HCT116 (cell line): ENCODE measurements around the gene ENKD1. TPM values are rescaled to one million over a fixed set of nuclear protein-coding genes. Genes with fewer than 3 reads are reported as not detected.

Experiments used
- ATAC-seq: fragments of 200-7000 bp; cut with Tn5 transposase; 2 replicates; pipeline ENCODE4 v1.9.1; 2020; ENCODE audit warnings: mild to moderate bottlenecking, moderate library complexity
- BruUV-seq: library from RNA; stranded (reverse); fragments of 400-500 nt; replicated peaks from 2 replicates; lab custom pipeline; 2021; lab: Mats Ljungman, UMichigan
- CTCF ChIA-PET: fragments of 300-600 bp; sonication (Branson Sonifier 250); formaldehyde crosslinking; loops from one replicate; lab custom pipeline; 2021; ENCODE audit warnings: antibody characterized with exemption; lab: Charles Lee
- POLR2A ChIA-PET: fragments of 300-600, 350-600 bp; sonication (Branson Sonifier 250); formaldehyde crosslinking; loops from one replicate; lab custom pipeline; 2021; ENCODE audit warnings: antibody characterized with exemption; lab: Charles Lee
- RAD21 ChIA-PET, 2 experiments: fragments of 300-600 bp; sonication (Branson Sonifier 250); formaldehyde crosslinking; loops; one replicate each; lab custom pipeline; 2023; ENCODE audit warnings: low total read pairs in 2 of 2; ENCODE audit not compliant: uncharacterized antibody in 2 of 2, unreplicated experiment in 2 of 2, low non-redundant PET in 1 of 2; lab: Charles Lee
- DNase-seq: peaks from one replicate; pipeline ENCODE4 v3.0.0-alpha.2; 2010; ENCODE audit warnings: low read depth, low spot score
- H2AFZ ChIP-seq: fragments of 200-600 bp; shearing (Covaris generic), sonication (generic); 2 replicates; pipeline ENCODE4 v1.6.1; 2017; ENCODE audit warnings: low read depth, mixed run types, mixed read lengths, antibody characterized with exemption, low read length; ENCODE audit not compliant: poor library complexity, severe bottlenecking
- H3K27ac ChIP-seq: 2 replicates; pipeline ENCODE4 v1.5.1; 2012; ENCODE audit warnings: low read depth, low read length
- H3K27me3 ChIP-seq: fragments of 200-600 bp; sonication (generic); 2 replicates; pipeline ENCODE4 v1.6.1; 2016; ENCODE audit warnings: mixed run types, low read length, mixed read lengths; ENCODE audit not compliant: insufficient read depth
- H3K36me3 ChIP-seq, 2 experiments: fragments of 200-500 bp in 1 of 2; fragments of 200-600 bp in 1 of 2; sonication (Bioruptor generic) in 1 of 2; sonication (generic) in 1 of 2; 2 replicates each; pipeline versions ENCODE4 v1.5.1 to v1.6.1; 2014 to 2016; ENCODE audit warnings: low read length in 2 of 2, inconsistent platforms in 1 of 2, mixed read lengths in 1 of 2, mixed run types in 1 of 2; ENCODE audit not compliant: insufficient read depth in 2 of 2, control insufficient read depth in 1 of 2
- H3K4me1 ChIP-seq, 2 experiments: fragments of 200-600 bp in 1 of 2; sonication (generic) in 1 of 2; 2 replicates each; pipeline versions ENCODE4 v1.5.1 to v1.6.1; 2012 to 2017; ENCODE audit warnings: low read length in 2 of 2, inconsistent platforms in 1 of 2, mild to moderate bottlenecking in 1 of 2, mixed read lengths in 1 of 2, mixed run types in 1 of 2, moderate library complexity in 1 of 2; ENCODE audit not compliant: insufficient read depth in 2 of 2, control insufficient read depth in 1 of 2
- H3K4me2 ChIP-seq: fragments of 200-600 bp; sonication (generic); 2 replicates; pipeline ENCODE4 v1.6.1; 2017; ENCODE audit warnings: mixed run types, low read length, mixed read lengths
- H3K4me3 ChIP-seq, 2 experiments: fragments of 200-600 bp in 1 of 2; sonication (generic) in 1 of 2; replicated peaks in 1 of 2; 2 replicates each; pipeline ENCODE4 v1.5.1; 2011 to 2016; ENCODE audit warnings: low read length in 2 of 2, control low read depth in 1 of 2, low read depth in 1 of 2, mild to moderate bottlenecking in 1 of 2, mixed read lengths in 1 of 2, mixed run types in 1 of 2
- H3K79me2 ChIP-seq: fragments of 200-600 bp; sonication (generic); 2 replicates; pipeline ENCODE4 v1.6.1; 2017; ENCODE audit warnings: mild to moderate bottlenecking, mixed run types, low read length, moderate library complexity, mixed read lengths; ENCODE audit not compliant: insufficient read depth
- H3K9ac ChIP-seq: fragments of 200-600 bp; sonication (generic); 2 replicates; pipeline ENCODE4 v1.6.1; 2016; ENCODE audit warnings: low read length, mixed read lengths
- H3K9me2 ChIP-seq: fragments of 200-600 bp; sonication (generic), shearing (Covaris generic); 2 replicates; pipeline ENCODE4 v1.6.1; 2017; ENCODE audit warnings: mixed run types, mild to moderate bottlenecking, moderate library complexity; ENCODE audit not compliant: insufficient read depth
- H3K9me3 ChIP-seq, 2 experiments: fragments of 200-500 bp in 1 of 2; fragments of 200-600 bp in 1 of 2; sonication (Bioruptor generic) in 1 of 2; sonication (generic) in 1 of 2; 2 replicates each; pipeline ENCODE4 v1.6.1; 2014 to 2017; ENCODE audit warnings: low read length in 2 of 2, mixed read lengths in 2 of 2, inconsistent platforms in 1 of 2, low read depth in 1 of 2, mild to moderate bottlenecking in 1 of 2, mixed run types in 1 of 2, moderate library complexity in 1 of 2; ENCODE audit not compliant: control insufficient read depth in 1 of 2, insufficient read depth in 1 of 2
- H4K20me1 ChIP-seq: fragments of 200-600 bp; sonication (generic), shearing (Covaris generic); 2 replicates; pipeline ENCODE4 v1.6.1; 2017; ENCODE audit warnings: mixed run types, mild to moderate bottlenecking, moderate library complexity; ENCODE audit not compliant: insufficient read depth
- CBX3 ChIP-seq: IDR thresholded peaks from 2 replicates; pipeline ENCODE4 v1.6.1; 2012; ENCODE audit warnings: low read depth
- CEBPB ChIP-seq: IDR thresholded peaks from 2 replicates; pipeline ENCODE4 v1.6.1; 2012; ENCODE audit warnings: low read depth
- EZH2 ChIP-seq: fragments of 200-600 bp; sonication (generic); IDR thresholded peaks from 2 replicates; pipeline ENCODE4 v1.6.1; 2017; ENCODE audit warnings: antibody characterized with exemption, mixed run types
- FOSL1 ChIP-seq: IDR thresholded peaks from 2 replicates; pipeline ENCODE4 v1.6.1; 2012; ENCODE audit warnings: low read depth
- POLR2AphosphoS5 ChIP-seq: IDR thresholded peaks from 2 replicates; pipeline ENCODE4 v1.6.1; 2011; ENCODE audit warnings: mild to moderate bottlenecking, low read depth, low read length, moderate library complexity
- RAD21 ChIP-seq: IDR thresholded peaks from 2 replicates; pipeline ENCODE4 v1.6.1; 2012; ENCODE audit warnings: low read depth, mild to moderate bottlenecking
- TCF7L2 ChIP-seq: IDR thresholded peaks from 2 replicates; pipeline ENCODE4 v1.7.0; 2011; ENCODE audit warnings: borderline replicate concordance, inconsistent platforms; ENCODE audit not compliant: insufficient read depth, insufficient read length; ENCODE audit errors: extremely low read depth
- ZFX ChIP-seq: fragments of 450-650 bp; IDR thresholded peaks from 2 replicates; pipeline ENCODE4 v1.6.1; 2017
- ZNF274 ChIP-seq: fragments of 200-500 bp; sonication (Bioruptor generic); IDR thresholded peaks from 2 replicates; pipeline ENCODE4 v1.6.1; 2014; ENCODE audit warnings: mild to moderate bottlenecking, low read depth, low read length, inconsistent platforms
- intact Hi-C: fragments of 100-400 bp; cut with micrococcal nuclease; formaldehyde crosslinking; loops from 2 replicates; pipeline ENCODE4 v1.10.0; 2022
- total RNA-seq: library from RNA; stranded (reverse); gene quantifications from one replicate; pipeline ENCODE4 v1.2.1, GENCODE V29; 2021; ENCODE audit not compliant: unreplicated experiment
- TF ChIP-seq, protein P1 (sequence below): IDR thresholded peaks from 2 replicates; pipeline ENCODE4 v1.6.1; 2012
- TF ChIP-seq, protein P2 (sequence below): IDR thresholded peaks from 2 replicates; pipeline ENCODE4 v1.6.1; 2011; ENCODE audit warnings: mild to moderate bottlenecking, low read length, moderate library complexity; ENCODE audit not compliant: insufficient replicate concordance; ENCODE audit errors: extremely low read depth

Gene ENKD1
- total RNA-seq, 1 experiment from 2014 or later: 16.8 TPM

- ChIA-PET RAD21 (no interaction called here), POLR2A (no interaction called here)
- no peaks in the 10 kb centered on the region for H4K20me1 ChIP-seq
- H3K27ac ChIP-seq: no peak overlapping the region
- intact Hi-C loops: no loop called here
- peak overlapping the region; percentile 79 to 90 for H3K4me3 ChIP-seq
- H3K9me2 ChIP-seq: no peaks in the 10 kb centered on the region
- peaks cover 0 to 8% of the 10 kb centered on the region in 2 experiments; a peak in 2 of 4 replicates for H3K4me1 ChIP-seq
- DNase-seq (no peak), ATAC-seq (peak; percentile 12)
- H3K9ac ChIP-seq: peak overlapping the region; percentile 81
- no peaks in the 10 kb centered on the region for H3K27me3 ChIP-seq
- no TSS peak for BruUV-seq
- peak overlapping the region; percentile 90 for H3K4me2 ChIP-seq
- no peaks in the 10 kb centered on the region for H3K9me3 ChIP-seq
- TF ChIP-seq CBX3 (no peak), EZH2 (no peak), RAD21 (no peak), TCF7L2 (no peak), FOSL1 (no peak), CEBPB (no peak), ZNF274 (no peak), ZFX (no peak), POLR2AphosphoS5 (no peak)
- TF ChIP-seq, protein P1, sequence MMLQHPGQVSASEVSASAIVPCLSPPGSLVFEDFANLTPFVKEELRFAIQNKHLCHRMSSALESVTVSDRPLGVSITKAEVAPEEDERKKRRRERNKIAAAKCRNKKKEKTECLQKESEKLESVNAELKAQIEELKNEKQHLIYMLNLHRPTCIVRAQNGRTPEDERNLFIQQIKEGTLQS: no peak
- TF ChIP-seq, protein P2, sequence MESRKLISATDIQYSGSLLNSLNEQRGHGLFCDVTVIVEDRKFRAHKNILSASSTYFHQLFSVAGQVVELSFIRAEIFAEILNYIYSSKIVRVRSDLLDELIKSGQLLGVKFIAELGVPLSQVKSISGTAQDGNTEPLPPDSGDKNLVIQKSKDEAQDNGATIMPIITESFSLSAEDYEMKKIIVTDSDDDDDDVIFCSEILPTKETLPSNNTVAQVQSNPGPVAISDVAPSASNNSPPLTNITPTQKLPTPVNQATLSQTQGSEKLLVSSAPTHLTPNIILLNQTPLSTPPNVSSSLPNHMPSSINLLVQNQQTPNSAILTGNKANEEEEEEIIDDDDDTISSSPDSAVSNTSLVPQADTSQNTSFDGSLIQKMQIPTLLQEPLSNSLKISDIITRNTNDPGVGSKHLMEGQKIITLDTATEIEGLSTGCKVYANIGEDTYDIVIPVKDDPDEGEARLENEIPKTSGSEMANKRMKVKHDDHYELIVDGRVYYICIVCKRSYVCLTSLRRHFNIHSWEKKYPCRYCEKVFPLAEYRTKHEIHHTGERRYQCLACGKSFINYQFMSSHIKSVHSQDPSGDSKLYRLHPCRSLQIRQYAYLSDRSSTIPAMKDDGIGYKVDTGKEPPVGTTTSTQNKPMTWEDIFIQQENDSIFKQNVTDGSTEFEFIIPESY: no peak
- TF ChIP-seq, all 23 proteins: peak for 0
- CTCF ChIA-PET: interaction anchor here (1.9 kb wide), 1 partner anchor 133 kb away, joined by 4 read pairs; no protein-coding TSS in a partner anchor
- H3K36me3 ChIP-seq: peaks cover 0 to 6% of the 10 kb centered on the region in 2 experiments; a peak in 1 of 4 replicates
- no peak overlapping the region for H2AFZ ChIP-seq
- H3K79me2 ChIP-seq: peaks cover 11% of the 10 kb centered on the region; the same call in 1 of the 2 replicates
Observed at GRCh38 chr16:67653789-67654402, 12.7 kb downstream of the ENKD1 start.
